Panc1 (cell line): ENCODE measurements around the gene STKLD1. TPM values are rescaled to one million over a fixed set of nuclear protein-coding genes. Genes with fewer than 3 reads are reported as not detected.

Source experiments
- ATAC-seq: fragments of 200-7000 bp; cut with Tn5 transposase; 2 replicates; pipeline ENCODE4 v1.9.1; 2020; ENCODE audit warnings: mild to moderate bottlenecking, moderate library complexity
- BruUV-seq: library from RNA; stranded (reverse); fragments of 400-500 nt; replicated peaks from 2 replicates; lab custom pipeline; 2021; lab: Mats Ljungman, UMichigan
- CTCF ChIA-PET: fragments of 300-600 bp; sonication (Branson Sonifier 250); formaldehyde crosslinking; loops from one replicate; lab custom pipeline; 2022; ENCODE audit warnings: antibody characterized with exemption; lab: Charles Lee
- POLR2A ChIA-PET: fragments of 300-600 bp; sonication (Branson Sonifier 250); formaldehyde crosslinking; loops from one replicate; lab custom pipeline; 2022; ENCODE audit warnings: antibody characterized with exemption; lab: Charles Lee
- DNase-seq: peaks from one replicate; pipeline ENCODE4 v3.0.0-alpha.2; 2010; ENCODE audit warnings: low read depth, low spot score
- H3K27ac ChIP-seq: 2 replicates; pipeline ENCODE4 v1.5.1; 2011; ENCODE audit warnings: mild to moderate bottlenecking, low read length, inconsistent platforms
- H3K27me3 ChIP-seq: fragments of 200-500 bp; sonication (Bioruptor generic); 2 replicates; pipeline ENCODE4 v1.6.0; 2014; ENCODE audit warnings: low read length, inconsistent platforms; ENCODE audit not compliant: control insufficient read depth, insufficient read depth
- H3K36me3 ChIP-seq: fragments of 200-500 bp; sonication (Bioruptor generic); 2 replicates; pipeline ENCODE4 v1.5.1; 2014; ENCODE audit warnings: inconsistent platforms, mild to moderate bottlenecking, low read length, moderate library complexity; ENCODE audit not compliant: control insufficient read depth, insufficient read depth
- H3K4me1 ChIP-seq: 2 replicates; pipeline ENCODE4 v1.5.1; 2011; ENCODE audit warnings: inconsistent platforms, mild to moderate bottlenecking, low read length, moderate library complexity; ENCODE audit not compliant: control insufficient read depth, insufficient read depth
- H3K4me3 ChIP-seq, 2 experiments: 2 replicates each; pipeline ENCODE4 v1.5.1; 2011 to 2012; ENCODE audit warnings: low read depth in 2 of 2, low read length in 2 of 2, mild to moderate bottlenecking in 2 of 2, inconsistent platforms in 1 of 2, moderate library complexity in 1 of 2
- H3K9me3 ChIP-seq: fragments of 200-500 bp; sonication (Bioruptor generic); 2 replicates; pipeline ENCODE4 v1.5.1; 2014; ENCODE audit warnings: low read depth, mild to moderate bottlenecking, inconsistent platforms, low read length, moderate library complexity; ENCODE audit not compliant: control insufficient read depth, insufficient read depth
- CTCF ChIP-seq: fragments of 450-650 bp; IDR thresholded peaks from 2 replicates; pipeline ENCODE4 v1.5.1; 2017; ENCODE audit warnings: mild to moderate bottlenecking
- POLR2AphosphoS5 ChIP-seq: IDR thresholded peaks from 2 replicates; pipeline ENCODE4 v1.6.1; 2012; ENCODE audit warnings: mild to moderate bottlenecking, low read depth, low read length, moderate library complexity
- SIN3A ChIP-seq: IDR thresholded peaks from 2 replicates; pipeline ENCODE4 v1.6.1; 2012; ENCODE audit warnings: low read depth, mild to moderate bottlenecking, low read length, moderate library complexity, borderline replicate concordance; ENCODE audit not compliant: insufficient read depth
- TCF7L2 ChIP-seq: IDR thresholded peaks from 2 replicates; pipeline ENCODE4 v1.6.1; 2011; ENCODE audit warnings: mild to moderate bottlenecking, low read depth, low read length, inconsistent platforms
- in situ Hi-C: cut with HindIII; loops from 2 replicates; pipeline ENCODE4 v1.10.0; 2016; ENCODE audit warnings: low sequenced_read_pairs, low pct_unique_long_range_greater_than_20kb
- intact Hi-C: fragments of 100-400 bp; cut with micrococcal nuclease; formaldehyde crosslinking; loops from one replicate; pipeline ENCODE4 v1.10.0; 2022; ENCODE audit not compliant: unreplicated experiment
- total RNA-seq: library from RNA; stranded (reverse); gene quantifications from one replicate; pipeline ENCODE4 v1.2.1, GENCODE V29; 2021; ENCODE audit not compliant: unreplicated experiment
- TF ChIP-seq, protein P1 (sequence below), 2 experiments: IDR thresholded peaks; 2 replicates each; pipeline ENCODE4 v1.6.1; 2011 to 2012; ENCODE audit warnings: low read depth in 2 of 2, control low read depth in 1 of 2, low read length in 1 of 2, mild to moderate bottlenecking in 1 of 2, moderate library complexity in 1 of 2; ENCODE audit not compliant: insufficient read depth in 1 of 2

Gene STKLD1
- total RNA-seq, 1 experiment from 2014 or later: 0.74 TPM

DNA sequence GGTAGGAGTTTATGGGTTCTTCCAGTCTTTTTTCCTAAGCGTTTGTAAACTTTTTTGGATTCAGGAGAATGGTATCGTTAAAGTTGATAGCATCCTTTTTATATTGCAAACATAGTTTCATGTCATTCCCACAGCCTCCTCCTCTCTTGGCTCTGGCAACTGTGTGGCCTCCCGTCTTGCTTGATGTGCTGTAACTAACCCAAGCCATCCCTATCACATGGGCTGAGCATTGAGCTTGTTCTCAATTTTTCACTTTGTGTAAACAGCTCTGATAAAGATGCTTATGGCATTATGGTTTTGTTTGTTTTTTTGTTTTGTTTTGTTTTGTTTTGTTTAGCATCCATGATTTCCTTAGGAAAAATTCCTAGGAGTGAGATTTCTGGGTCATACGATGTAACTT is 4.6 kb downstream of the STKLD1 start:
- in situ Hi-C loops (no loop called here), intact Hi-C loops (no loop called here)
- H3K4me3 ChIP-seq: no peak overlapping the region
- no peak overlapping the region for H3K27ac ChIP-seq
- H3K36me3 ChIP-seq: no peaks in the 10 kb centered on the region; the same call in 1 of the 2 replicates
- H3K27me3 ChIP-seq: no peaks in the 10 kb centered on the region
- TF ChIP-seq CTCF (no peak), POLR2AphosphoS5 (no peak), TCF7L2 (no peak), SIN3A (no peak)
- TF ChIP-seq, protein P1, sequence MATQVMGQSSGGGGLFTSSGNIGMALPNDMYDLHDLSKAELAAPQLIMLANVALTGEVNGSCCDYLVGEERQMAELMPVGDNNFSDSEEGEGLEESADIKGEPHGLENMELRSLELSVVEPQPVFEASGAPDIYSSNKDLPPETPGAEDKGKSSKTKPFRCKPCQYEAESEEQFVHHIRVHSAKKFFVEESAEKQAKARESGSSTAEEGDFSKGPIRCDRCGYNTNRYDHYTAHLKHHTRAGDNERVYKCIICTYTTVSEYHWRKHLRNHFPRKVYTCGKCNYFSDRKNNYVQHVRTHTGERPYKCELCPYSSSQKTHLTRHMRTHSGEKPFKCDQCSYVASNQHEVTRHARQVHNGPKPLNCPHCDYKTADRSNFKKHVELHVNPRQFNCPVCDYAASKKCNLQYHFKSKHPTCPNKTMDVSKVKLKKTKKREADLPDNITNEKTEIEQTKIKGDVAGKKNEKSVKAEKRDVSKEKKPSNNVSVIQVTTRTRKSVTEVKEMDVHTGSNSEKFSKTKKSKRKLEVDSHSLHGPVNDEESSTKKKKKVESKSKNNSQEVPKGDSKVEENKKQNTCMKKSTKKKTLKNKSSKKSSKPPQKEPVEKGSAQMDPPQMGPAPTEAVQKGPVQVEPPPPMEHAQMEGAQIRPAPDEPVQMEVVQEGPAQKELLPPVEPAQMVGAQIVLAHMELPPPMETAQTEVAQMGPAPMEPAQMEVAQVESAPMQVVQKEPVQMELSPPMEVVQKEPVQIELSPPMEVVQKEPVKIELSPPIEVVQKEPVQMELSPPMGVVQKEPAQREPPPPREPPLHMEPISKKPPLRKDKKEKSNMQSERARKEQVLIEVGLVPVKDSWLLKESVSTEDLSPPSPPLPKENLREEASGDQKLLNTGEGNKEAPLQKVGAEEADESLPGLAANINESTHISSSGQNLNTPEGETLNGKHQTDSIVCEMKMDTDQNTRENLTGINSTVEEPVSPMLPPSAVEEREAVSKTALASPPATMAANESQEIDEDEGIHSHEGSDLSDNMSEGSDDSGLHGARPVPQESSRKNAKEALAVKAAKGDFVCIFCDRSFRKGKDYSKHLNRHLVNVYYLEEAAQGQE (IDR thresholded peaks at IDR 0.05; ENCODE audit: insufficient read depth in 1 of 2, low read depth in 2 of 2, low read length in 1 of 2): no peak
- ATAC-seq (no peak), DNase-seq (no peak)
- peaks cover 8% of the 10 kb centered on the region for H3K4me1 ChIP-seq
- no peaks in the 10 kb centered on the region for H3K9me3 ChIP-seq
- no TSS peak for BruUV-seq
- ChIA-PET POLR2A (no interaction called here), CTCF (interaction anchor here (0.7 kb wide), 1 partner anchor 144 kb away, joined by 8 read pairs; the partner anchor contains the start of gene MYMK)

DNA sequence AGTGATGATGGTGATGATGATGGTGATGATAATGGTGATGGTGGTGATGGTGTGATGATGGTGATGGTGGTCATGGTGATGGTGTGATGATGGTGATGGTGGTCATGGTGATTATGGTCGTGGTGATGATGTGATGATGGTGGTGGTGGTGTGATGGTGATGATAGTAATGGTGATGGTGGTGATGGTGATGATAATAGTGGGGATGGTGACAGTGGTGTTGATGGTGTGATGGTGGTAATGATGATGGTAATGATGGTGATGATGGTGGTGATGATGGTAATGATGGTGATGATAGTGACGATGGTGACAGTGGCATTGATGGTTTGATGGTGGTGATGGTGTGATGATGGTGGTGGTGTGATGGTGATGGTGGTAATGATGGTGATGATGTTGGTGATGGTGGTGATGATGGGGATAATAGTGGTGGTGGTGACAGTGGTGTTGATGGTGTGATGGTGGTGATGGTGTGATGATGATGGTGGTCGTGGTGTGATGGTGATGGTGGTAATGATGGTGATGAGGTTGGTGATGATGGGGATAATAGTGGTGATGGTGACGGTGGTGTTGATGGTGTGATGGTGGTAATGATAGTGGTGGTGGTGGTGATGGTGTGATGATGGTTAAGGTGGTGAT is 6.5 kb downstream of the STKLD1 start:
- ATAC-seq (no peak), DNase-seq (no peak)
- CTCF ChIA-PET: no interaction called here
- no peaks in the 10 kb centered on the region for H3K27me3 ChIP-seq
- TF ChIP-seq POLR2AphosphoS5 (no peak), CTCF (no peak), SIN3A (no peak), TCF7L2 (no peak)
- TF ChIP-seq, protein P1 (IDR thresholded peaks at IDR 0.05; ENCODE audit: insufficient read depth in 1 of 2, low read depth in 2 of 2, low read length in 1 of 2): no peak
- no TSS peak for BruUV-seq
- in situ Hi-C loops (no loop called here), intact Hi-C loops (no loop called here)
- H3K36me3 ChIP-seq: no peaks in the 10 kb centered on the region
- POLR2A ChIA-PET: no interaction called here
- H3K27ac ChIP-seq: no peak overlapping the region
- H3K9me3 ChIP-seq: no peaks in the 10 kb centered on the region
- H3K4me3 ChIP-seq: no peak overlapping the region
- H3K4me1 ChIP-seq: peaks cover 8% of the 10 kb centered on the region
